ENCODE data around the gene MAPT.
"Not testable (repeated sequence)": the region's sequence is repeated elsewhere in the genome, so short reads cannot be mapped to it uniquely, and the experiment has no call there.

MAPT gene

GRCh38 chr17:45935710-45936509 is 41.6 kb downstream of the MAPT start:
- DNase-seq, result no peak
- H3K9me3 Mint-ChIP-seq, result no peaks in the 10 kb centered on the region
- CTCF ChIA-PET, result interaction anchor here (1.9 kb wide), 1 partner anchor 13 kb away, joined by 8 read pairs; no protein-coding TSS in a partner anchor
- no peak overlapping the region for H3K4me3 Mint-ChIP-seq
- no peaks in the 10 kb centered on the region for H3K4me1 Mint-ChIP-seq
- no peaks in the 10 kb centered on the region for H3K36me3 Mint-ChIP-seq
- H3K27ac Mint-ChIP-seq, result no peak overlapping the region
- H3K27me3 Mint-ChIP-seq, result peaks cover 71% of the 10 kb centered on the region

GRCh38 chr17:45936610-45937009 is 42.3 kb downstream of the MAPT start:
- Mint-ChIP-seq H3K36me3 (no peaks in the 10 kb centered on the region), H3K27ac (no peak overlapping the region), H3K9me3 (no peaks in the 10 kb centered on the region), H3K4me1 (no peaks in the 10 kb centered on the region), H3K27me3 (peaks cover 75% of the 10 kb centered on the region), H3K4me3 (no peak overlapping the region)
- DNase-seq, result no peak
- CTCF ChIA-PET, result interaction anchor here (1.9 kb wide), 1 partner anchor 13 kb away, joined by 8 read pairs; no protein-coding TSS in a partner anchor

- H3K4me3 Mint-ChIP-seq, H3K9me3 Mint-ChIP-seq, H3K36me3 Mint-ChIP-seq, H3K27ac Mint-ChIP-seq, H3K4me1 Mint-ChIP-seq, DNase-seq: not testable (repeated sequence)
- peaks cover 71% of the 10 kb centered on the region for H3K27me3 Mint-ChIP-seq
- CTCF ChIA-PET, result interaction anchor here (1.9 kb wide), 1 partner anchor 12 kb away, joined by 8 read pairs; no protein-coding TSS in a partner anchor
These were observed 42.8 kb downstream of the MAPT start for GRCh38 chr17:45937186-45937585.

- peaks cover 6% of the 10 kb centered on the region for H3K4me1 Mint-ChIP-seq
- H3K4me3 Mint-ChIP-seq, result no peak overlapping the region
- no peak for DNase-seq
- no peaks in the 10 kb centered on the region for H3K9me3 Mint-ChIP-seq
- peaks cover 79% of the 10 kb centered on the region for H3K27me3 Mint-ChIP-seq
- CTCF ChIA-PET, result interaction anchor here (1.5 kb wide), 1 partner anchor 9 kb away, joined by 5 read pairs; no protein-coding TSS in a partner anchor
- no peak overlapping the region for H3K27ac Mint-ChIP-seq
- H3K36me3 Mint-ChIP-seq, result no peaks in the 10 kb centered on the region
These were observed 45.0 kb downstream of the MAPT start for GRCh38 chr17:45939395-45939794.

GRCh38 chr17:45940293-45940692 is 45.9 kb downstream of the MAPT start:
- H3K36me3 Mint-ChIP-seq, result no peaks in the 10 kb centered on the region
- H3K27me3 Mint-ChIP-seq, result peaks cover 79% of the 10 kb centered on the region

GRCh38 chr17:45940826-45941225 is 46.5 kb downstream of the MAPT start:
- Mint-ChIP-seq H3K4me1 (peaks cover 6% of the 10 kb centered on the region), H3K36me3 (no peaks in the 10 kb centered on the region), H3K27ac (no peak overlapping the region), H3K4me3 (no peak overlapping the region), H3K9me3 (no peaks in the 10 kb centered on the region), H3K27me3 (peaks cover 73% of the 10 kb centered on the region)
- DNase-seq, result no peak
- CTCF ChIA-PET, result no interaction called here

More at GRCh38 chr17:45940293-45940692, 45.9 kb downstream of the MAPT start:
- Mint-ChIP-seq H3K4me1 (peaks cover 6% of the 10 kb centered on the region), H3K27ac (no peak overlapping the region), H3K4me3 (no peak overlapping the region), H3K9me3 (no peaks in the 10 kb centered on the region)
- DNase-seq, result no peak
- CTCF ChIA-PET, result no interaction called here

GRCh38 chr17:45941395-45941794 is 47.0 kb downstream of the MAPT start:
- peaks cover 72% of the 10 kb centered on the region for H3K27me3 Mint-ChIP-seq
- CTCF ChIA-PET, result no interaction called here
- DNase-seq, result no peak
- no peak overlapping the region for H3K4me3 Mint-ChIP-seq
- H3K36me3 Mint-ChIP-seq, result no peaks in the 10 kb centered on the region
- peaks cover 6% of the 10 kb centered on the region for H3K4me1 Mint-ChIP-seq
- H3K27ac Mint-ChIP-seq, result no peak overlapping the region
- H3K9me3 Mint-ChIP-seq, result no peaks in the 10 kb centered on the region

- DNase-seq, result no peak
- H3K27ac Mint-ChIP-seq, result no peak overlapping the region
- H3K27me3 Mint-ChIP-seq, result peaks cover 64% of the 10 kb centered on the region
- H3K36me3 Mint-ChIP-seq, result no peaks in the 10 kb centered on the region
- CTCF ChIA-PET, result no interaction called here
- no peaks in the 10 kb centered on the region for H3K9me3 Mint-ChIP-seq
- H3K4me3 Mint-ChIP-seq, result no peak overlapping the region
- peaks cover 6% of the 10 kb centered on the region for H3K4me1 Mint-ChIP-seq
These were observed 47.9 kb downstream of the MAPT start for GRCh38 chr17:45942284-45942683.

- peaks cover 20% of the 10 kb centered on the region for H3K4me1 Mint-ChIP-seq
- H3K4me3 Mint-ChIP-seq, result no peak overlapping the region
- H3K36me3 Mint-ChIP-seq, result no peaks in the 10 kb centered on the region
- H3K27me3 Mint-ChIP-seq, result peaks cover 64% of the 10 kb centered on the region
- CTCF ChIA-PET, result no interaction called here
- DNase-seq, result no peak
- H3K27ac Mint-ChIP-seq, result no peak overlapping the region
- no peaks in the 10 kb centered on the region for H3K9me3 Mint-ChIP-seq
These were observed 52.5 kb downstream of the MAPT start for GRCh38 chr17:45946841-45947256.

- Mint-ChIP-seq H3K9me3 (no peaks in the 10 kb centered on the region), H3K4me3 (no peak overlapping the region), H3K27me3 (peaks cover 68% of the 10 kb centered on the region), H3K4me1 (peaks cover 19% of the 10 kb centered on the region), H3K36me3 (no peaks in the 10 kb centered on the region), H3K27ac (no peak overlapping the region)
- DNase-seq, result no peak
- CTCF ChIA-PET, result interaction anchor here (0.6 to 2.2 kb wide), 7 partner anchors 11 to 967 kb away, joined by 3 to 8 read pairs (median 3); no protein-coding TSS in a partner anchor
These were observed 54.1 kb downstream of the MAPT start for GRCh38 chr17:45948498-45948880.

- Mint-ChIP-seq H3K27me3 (peaks cover 64% of the 10 kb centered on the region), H3K36me3 (no peaks in the 10 kb centered on the region), H3K27ac (peak overlapping the region; percentile 55)
These were observed 54.7 kb downstream of the MAPT start for GRCh38 chr17:45948881-45949624.

GRCh38 chr17:45949755-45950320 is 55.5 kb downstream of the MAPT start:
- Mint-ChIP-seq H3K4me1 (peaks cover 14% of the 10 kb centered on the region), H3K4me3 (no peak overlapping the region), H3K9me3 (no peaks in the 10 kb centered on the region), H3K27me3 (peaks cover 56% of the 10 kb centered on the region), H3K27ac (no peak overlapping the region), H3K36me3 (no peaks in the 10 kb centered on the region)
- CTCF ChIA-PET, result interaction anchor here (0.6 to 2.2 kb wide), 13 partner anchors 13 to 1465 kb away, joined by 3 to 8 read pairs (median 3); no protein-coding TSS in a partner anchor
- DNase-seq, result no peak

More at GRCh38 chr17:45948881-45949624, 54.7 kb downstream of the MAPT start:
- peak; percentile 70 for DNase-seq
- peak overlapping the region; percentile 40 for H3K4me3 Mint-ChIP-seq
- no peaks in the 10 kb centered on the region for H3K9me3 Mint-ChIP-seq
- peaks cover 14% of the 10 kb centered on the region for H3K4me1 Mint-ChIP-seq
- CTCF ChIA-PET, result interaction anchor here (0.6 to 2.2 kb wide), 14 partner anchors 12 to 1466 kb away, joined by 3 to 8 read pairs (median 3); no protein-coding TSS in a partner anchor

GRCh38 chr17:45950888-45951287 is 56.5 kb downstream of the MAPT start:
- H3K36me3 Mint-ChIP-seq, result no peaks in the 10 kb centered on the region
- CTCF ChIA-PET, result no interaction called here
- H3K4me3 Mint-ChIP-seq, result no peak overlapping the region
- no peak for DNase-seq
- peaks cover 14% of the 10 kb centered on the region for H3K4me1 Mint-ChIP-seq
- H3K27ac Mint-ChIP-seq, result no peak overlapping the region
- H3K9me3 Mint-ChIP-seq, result no peaks in the 10 kb centered on the region
- peaks cover 60% of the 10 kb centered on the region for H3K27me3 Mint-ChIP-seq

GRCh38 chr17:45951403-45951802 is 57.0 kb downstream of the MAPT start:
- DNase-seq, result no peak
- Mint-ChIP-seq H3K9me3 (no peaks in the 10 kb centered on the region), H3K4me1 (peaks cover 14% of the 10 kb centered on the region), H3K4me3 (no peak overlapping the region), H3K27ac (no peak overlapping the region), H3K27me3 (peaks cover 59% of the 10 kb centered on the region), H3K36me3 (no peaks in the 10 kb centered on the region)
- CTCF ChIA-PET, result no interaction called here

Data from activated naive CD4-positive, alpha-beta T cell treated with anti-CD3 and anti-CD28 coated beads, Interleukin-2, amount 10 ng/mL, durations not matched to agents 7 days and 5 days (primary cell).